Epithelial cell of esophagus (primary cell): Measurements from ENCODE around the gene MFAP3.

Experiments used
- DNase-seq: peaks from one replicate; pipeline ENCODE4 v3.0.0; 2010; ENCODE audit warnings: low read depth
- H3K4me3 ChIP-seq: 2 replicates; pipeline ENCODE4 v1.5.1; 2011; ENCODE audit warnings: mild to moderate bottlenecking, low read length, control low read depth
- CTCF ChIP-seq: IDR thresholded peaks from 2 replicates; pipeline ENCODE4 v1.5.1; 2011; ENCODE audit warnings: low read depth, mild to moderate bottlenecking, low read length, control low read depth, inconsistent platforms; ENCODE audit not compliant: insufficient read depth; ENCODE audit errors: missing control alignments

The MFAP3 gene

DNA sequence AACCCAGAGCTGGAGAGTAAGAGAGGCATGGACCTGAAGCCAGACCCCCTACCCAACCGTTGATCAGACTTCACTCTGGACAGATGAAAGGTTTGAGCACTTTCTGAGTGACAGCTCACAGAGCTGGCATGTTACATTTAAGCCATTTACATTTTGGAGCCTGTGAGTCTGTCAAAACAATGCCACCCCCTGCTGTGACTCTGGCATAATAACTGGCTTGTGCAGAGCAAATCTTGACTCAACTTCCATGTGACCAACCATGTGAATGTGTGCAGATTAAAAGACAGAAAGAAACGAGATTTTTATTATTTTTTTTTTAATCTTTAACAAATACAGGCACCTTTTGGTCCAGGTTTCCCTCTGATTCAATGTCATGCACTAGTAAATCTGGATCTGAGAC lies 48.5 kb downstream of the MFAP3 start:
- no peak overlapping the region for H3K4me3 ChIP-seq
- no peak for TF ChIP-seq CTCF
- no peak for DNase-seq

DNA sequence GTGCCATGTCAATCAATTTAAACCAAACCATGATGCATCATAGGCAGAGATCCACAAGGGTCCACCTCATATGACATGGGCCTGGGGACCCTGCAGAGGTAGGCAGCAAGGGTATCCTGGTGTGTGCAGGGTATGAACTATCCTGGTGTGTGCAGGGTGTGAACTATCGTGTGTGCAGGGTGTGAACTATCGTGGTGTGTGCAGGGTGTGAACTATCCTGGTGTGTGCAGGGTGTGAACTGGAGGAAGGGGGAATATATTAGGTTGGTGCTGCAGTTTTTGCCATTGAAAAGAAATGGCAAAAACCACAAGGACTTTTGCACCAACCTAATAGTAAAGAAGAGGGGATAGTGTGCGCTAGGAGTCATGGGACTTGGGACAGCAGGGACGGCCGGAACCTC lies 50.0 kb downstream of the MFAP3 start:
- no peak for DNase-seq
- no peak overlapping the region for H3K4me3 ChIP-seq
- TF ChIP-seq CTCF: no peak

- H3K4me3 ChIP-seq: no peak overlapping the region
- no peak for TF ChIP-seq CTCF
- DNase-seq: no peak
Measured at GRCh38 chr5:154090656-154091055, 51.9 kb downstream of the MFAP3 start.

- no peak for DNase-seq
- TF ChIP-seq CTCF: no peak
Measured at GRCh38 chr5:154092356-154093141, 53.8 kb downstream of the MFAP3 start.

GRCh38 chr5:154093142-154093532 lies 54.4 kb downstream of the MFAP3 start:
- H3K4me3 ChIP-seq: no peak overlapping the region
- TF ChIP-seq CTCF: no peak
- no peak for DNase-seq

More at GRCh38 chr5:154092356-154093141, 53.8 kb downstream of the MFAP3 start:
- no peak overlapping the region for H3K4me3 ChIP-seq

DNA sequence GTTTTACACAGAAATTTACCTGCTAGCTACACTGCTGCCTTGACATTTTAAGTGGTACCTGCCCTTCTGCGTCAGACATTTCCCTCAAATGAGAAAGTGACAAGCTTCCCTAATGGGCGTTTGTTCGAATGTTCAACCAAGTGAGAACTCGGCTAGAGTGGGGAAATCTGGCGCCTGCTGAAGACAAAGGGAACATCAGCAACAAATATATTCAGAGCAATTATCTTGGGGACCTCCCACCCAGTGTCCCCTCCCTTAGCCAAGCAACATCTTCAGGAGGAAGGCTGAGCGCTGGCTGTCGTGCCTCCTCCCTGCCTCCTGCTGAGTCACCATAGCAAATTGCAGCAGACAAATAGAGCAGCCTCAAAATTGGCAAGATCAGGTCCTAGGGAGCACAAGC lies 57.1 kb downstream of the MFAP3 start:
- TF ChIP-seq CTCF: no peak
- H3K4me3 ChIP-seq: no peak overlapping the region
- DNase-seq: no peak

GRCh38 chr5:154097031-154097430 lies 58.3 kb downstream of the MFAP3 start:
- no peak for TF ChIP-seq CTCF
- no peak overlapping the region for H3K4me3 ChIP-seq
- DNase-seq: peak; percentile 69
